Midbrain (tissue), 1 donor: ENCODE results near the gene SLC34A1.
"Not testable (repeated sequence)": the region's sequence is repeated elsewhere in the genome, so short reads cannot be mapped to it uniquely, and the experiment has no call there.

ENCODE experiments used
- DNase-seq: peaks from one replicate; lab custom pipeline; 2025; lab: John Stamatoyannopoulos, UW

SLC34A1 gene

GRCh38 chr5:177355162-177355867, 28.9 kb upstream of the SLC34A1 start:
- no peak for DNase-seq

GRCh38 chr5:177355868-177356168, 28.4 kb upstream of the SLC34A1 start:
- no peak for DNase-seq

GRCh38 chr5:177356746-177357145, 27.5 kb upstream of the SLC34A1 start:
- no peak for DNase-seq

DNA sequence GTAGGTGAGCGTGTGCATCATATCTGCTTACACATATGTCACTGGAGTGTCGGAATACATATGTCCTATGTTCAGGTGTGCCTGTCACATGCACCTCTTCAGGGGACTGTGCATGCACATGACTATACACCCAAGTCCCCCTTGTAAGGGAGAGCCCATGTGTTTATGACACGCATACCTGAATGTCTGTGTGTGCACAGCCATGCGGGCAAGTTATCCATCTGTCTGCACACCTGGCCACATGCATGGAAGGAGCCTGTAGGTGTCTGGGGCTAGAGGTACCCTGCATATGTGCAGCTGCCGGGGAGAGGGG, 27.1 kb upstream of the SLC34A1 start:
- no peak for DNase-seq

GRCh38 chr5:177357459-177358351, 26.5 kb upstream of the SLC34A1 start, which contains the start of gene RGS14:
RGS14 (plus strand) TSS chr5:177357924; CDS start chr5:177358025, 101 bp downstream.
- peak; percentile 6 for DNase-seq

DNA sequence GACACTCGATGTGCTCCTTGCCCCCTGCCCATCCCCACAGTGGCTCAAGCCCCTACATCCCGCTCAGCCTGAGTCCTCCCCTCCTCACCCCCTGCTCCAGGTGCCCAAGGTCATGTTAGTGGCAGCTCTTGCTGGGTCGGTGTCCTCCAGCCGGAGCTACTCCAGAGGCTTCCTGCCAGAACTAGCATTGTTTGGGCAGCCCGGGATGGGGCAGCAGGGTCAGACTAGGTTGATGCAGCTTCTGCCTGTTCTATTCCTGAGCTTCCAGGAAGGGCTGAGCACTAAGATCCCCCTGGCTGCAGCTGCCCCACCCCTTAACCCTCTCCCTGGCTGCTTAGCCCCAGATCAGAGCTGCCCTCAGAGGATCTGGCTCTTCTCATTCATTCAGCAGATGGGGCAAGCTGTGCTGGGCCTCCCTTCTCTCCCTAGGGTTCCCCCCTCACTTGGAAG, 25.8 kb upstream of the SLC34A1 start:
- DNase-seq: no peak

GRCh38 chr5:177359451-177359851, 24.8 kb upstream of the SLC34A1 start:
- DNase-seq: no peak

DNA sequence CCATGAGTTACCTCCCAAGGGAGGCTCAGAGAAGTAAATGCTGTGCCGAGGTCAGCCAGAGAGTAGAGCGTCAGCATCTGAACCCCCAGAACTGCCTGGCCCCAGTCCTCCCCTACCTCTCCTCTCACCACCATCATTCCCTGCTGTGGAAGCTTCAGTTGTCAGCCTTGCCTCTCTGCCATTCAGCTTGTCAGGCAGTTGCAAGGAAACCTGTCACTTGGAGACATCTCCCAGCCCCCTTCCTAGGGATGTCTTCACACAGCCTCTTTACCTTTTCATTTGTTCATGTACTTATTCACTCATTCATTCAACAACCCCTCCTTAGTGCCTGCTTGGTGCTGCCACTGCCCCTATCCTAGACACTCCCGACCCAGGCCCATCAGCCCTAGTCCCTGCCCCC, 24.4 kb upstream of the SLC34A1 start:
- DNase-seq: no peak

DNA sequence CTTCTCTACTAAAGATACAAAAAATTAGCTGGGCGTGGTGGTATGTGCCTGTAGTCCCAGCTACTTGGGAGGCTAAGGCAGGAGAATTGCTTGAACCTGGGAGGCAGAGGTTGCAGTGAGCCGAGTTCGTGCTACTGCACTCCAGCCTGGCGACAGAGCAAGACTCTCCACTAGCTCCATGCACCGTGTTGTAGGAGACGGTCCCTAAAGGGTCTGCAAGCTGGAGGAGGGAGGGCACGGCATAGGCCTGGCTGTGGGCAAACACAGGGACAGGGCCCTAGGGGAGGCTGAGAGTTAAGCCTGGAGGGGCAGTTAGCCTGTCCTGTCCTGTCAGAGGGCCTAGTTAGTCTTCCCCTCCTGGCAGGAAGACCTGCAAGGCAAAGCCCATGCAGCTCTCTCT, 23.5 kb upstream of the SLC34A1 start:
- not testable (repeated sequence) for DNase-seq

DNA sequence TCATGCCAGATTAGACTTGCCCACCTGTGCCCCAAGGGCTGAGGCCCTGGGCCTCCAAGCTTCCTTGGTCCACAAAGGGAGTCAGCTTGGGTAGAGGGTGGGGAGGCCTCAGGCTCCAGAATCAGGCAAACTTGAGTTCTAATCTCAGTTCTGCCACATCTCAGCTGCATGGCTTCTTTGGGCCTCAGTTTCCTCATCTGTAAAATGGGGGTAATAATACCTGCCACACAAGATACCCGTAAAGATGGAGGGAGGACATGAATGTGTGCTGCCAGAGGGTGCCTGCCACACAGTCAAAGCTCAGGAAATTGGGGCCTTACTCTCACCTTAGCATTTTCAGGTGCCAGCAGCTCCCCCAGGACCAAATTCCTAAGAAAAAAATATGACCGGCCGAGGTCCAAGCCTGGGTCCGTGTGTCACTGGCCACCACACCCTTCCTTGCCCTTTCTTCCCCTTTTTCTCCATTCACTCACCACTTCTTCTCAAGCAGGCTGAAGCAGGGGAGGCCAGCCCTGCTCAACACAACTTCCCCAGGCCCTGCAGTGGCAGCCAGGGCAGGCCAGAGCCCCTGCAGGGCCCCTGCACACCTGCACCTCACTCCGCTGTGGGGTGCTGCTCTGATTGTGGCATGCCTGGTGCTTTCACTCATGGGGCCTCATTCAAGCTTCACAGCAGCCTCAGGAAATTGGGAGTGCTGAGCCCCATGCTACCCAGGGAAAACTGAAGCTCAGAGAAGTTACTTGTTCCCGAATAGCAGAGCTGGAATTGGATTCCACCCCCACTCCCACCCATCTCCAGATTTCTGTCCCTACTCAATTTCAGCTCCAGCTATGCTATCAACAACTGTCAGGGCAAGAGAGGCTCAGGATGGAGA, 22.6 kb upstream of the SLC34A1 start:
- no peak for DNase-seq

DNA sequence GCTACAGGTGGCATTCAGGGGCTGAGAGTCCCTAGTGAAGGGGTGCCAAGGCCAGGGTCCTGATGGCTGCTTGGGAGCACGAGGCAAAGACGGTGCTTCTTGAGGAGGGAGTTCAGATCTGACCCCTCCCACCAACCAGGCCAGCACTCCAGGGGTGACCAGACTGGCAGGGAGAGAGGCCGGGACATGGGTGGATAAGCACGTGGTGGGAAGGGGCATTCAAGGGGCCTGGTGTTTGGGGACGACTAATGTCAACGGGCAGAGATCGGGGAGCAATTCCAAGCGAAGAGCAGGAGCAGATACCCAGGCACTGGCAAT, 22.0 kb upstream of the SLC34A1 start:
- DNase-seq: no peak

- no peak for DNase-seq
Measured at GRCh38 chr5:177362610-177363507, 21.4 kb upstream of the SLC34A1 start.

DNA sequence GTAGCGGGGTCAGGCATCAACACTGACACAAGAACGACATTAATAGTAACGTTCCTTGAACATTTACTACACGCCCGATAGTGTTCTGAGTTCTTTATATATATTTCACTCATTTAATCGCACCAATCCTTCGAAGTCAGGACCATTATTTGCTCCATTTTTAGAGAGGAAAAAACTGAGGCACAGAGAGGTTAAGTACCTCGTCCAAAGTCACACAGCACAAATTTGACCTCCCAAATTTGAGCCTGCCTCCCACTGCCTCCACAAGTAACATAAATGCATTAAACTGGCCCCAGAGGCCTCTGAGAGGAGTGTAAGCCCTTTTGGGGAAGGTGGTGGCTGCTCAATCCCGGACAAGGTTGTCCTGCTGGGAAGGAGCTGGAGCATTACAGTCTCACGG, 20.7 kb upstream of the SLC34A1 start:
- no peak for DNase-seq

- no peak for DNase-seq
Measured at GRCh38 chr5:177364159-177364962, 19.9 kb upstream of the SLC34A1 start.

DNA sequence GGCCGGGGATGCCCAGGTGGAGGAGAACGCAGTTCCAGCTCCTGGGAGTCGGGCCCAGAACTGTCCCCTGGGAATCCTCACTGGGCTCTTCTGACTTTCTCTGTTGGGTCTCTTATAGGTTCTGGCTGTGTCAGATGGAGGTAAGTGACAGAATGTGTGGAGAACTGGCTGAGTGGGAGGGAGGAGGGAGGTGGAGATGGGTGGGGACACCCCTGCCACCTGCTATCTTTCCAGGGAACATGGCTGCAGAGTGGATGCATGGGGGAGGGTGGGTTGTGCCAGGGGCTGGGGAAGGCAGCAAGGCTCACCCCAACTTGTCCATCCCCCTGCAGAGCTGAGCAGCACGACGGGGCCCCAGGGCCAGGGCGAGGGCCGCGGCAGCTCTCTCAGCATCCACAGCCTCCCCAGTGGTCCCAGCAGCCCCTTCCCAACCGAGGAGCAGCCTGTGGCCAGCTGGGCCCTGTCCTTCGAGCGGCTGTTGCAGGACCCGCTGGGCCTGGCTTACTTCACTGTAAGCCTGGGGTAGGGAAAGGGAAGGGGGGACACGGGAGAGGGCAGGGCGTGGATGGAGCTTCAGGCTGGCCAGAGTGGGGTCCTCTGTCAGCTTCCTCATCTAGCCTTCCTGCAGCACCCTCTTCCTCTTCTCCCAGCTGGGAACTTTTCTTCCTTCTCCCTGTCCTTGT, 18.2 kb upstream of the SLC34A1 start:
- no peak for DNase-seq

DNA sequence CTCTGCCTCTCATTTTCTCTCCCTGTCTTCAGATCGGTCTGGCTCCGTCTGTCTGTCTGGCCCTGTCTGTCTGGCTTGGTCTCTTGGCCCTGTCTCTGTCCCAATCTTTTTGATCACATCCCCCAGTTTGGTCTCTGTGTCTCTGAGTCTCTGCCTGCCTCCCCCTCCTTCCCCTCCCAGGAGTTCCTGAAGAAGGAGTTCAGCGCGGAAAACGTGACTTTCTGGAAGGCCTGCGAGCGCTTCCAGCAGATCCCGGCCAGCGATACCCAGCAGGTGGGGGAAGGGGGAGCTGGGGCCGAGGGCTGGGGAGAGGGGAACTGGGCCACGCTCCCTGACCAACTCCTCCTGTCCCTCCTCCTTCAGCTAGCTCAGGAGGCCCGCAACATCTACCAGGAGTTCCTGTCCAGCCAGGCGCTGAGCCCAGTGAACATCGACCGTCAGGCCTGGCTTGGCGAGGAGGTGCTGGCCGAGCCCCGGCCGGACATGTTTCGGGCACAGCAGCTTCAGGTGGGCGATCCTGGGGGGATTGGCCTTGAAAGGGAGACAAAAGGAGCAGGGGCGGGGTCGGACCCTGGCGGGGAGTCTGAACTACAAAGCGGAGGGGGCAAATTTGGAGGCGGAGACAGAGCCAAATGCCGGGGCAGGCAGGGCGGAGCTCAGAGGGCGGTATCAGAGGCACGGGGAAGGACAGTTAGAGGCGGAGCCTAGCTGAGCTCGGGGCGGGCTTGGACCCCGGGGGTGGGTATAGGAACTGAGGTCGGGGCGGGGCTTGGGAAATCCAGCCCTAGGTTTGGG, 17.5 kb upstream of the SLC34A1 start:
- no peak for DNase-seq

DNA sequence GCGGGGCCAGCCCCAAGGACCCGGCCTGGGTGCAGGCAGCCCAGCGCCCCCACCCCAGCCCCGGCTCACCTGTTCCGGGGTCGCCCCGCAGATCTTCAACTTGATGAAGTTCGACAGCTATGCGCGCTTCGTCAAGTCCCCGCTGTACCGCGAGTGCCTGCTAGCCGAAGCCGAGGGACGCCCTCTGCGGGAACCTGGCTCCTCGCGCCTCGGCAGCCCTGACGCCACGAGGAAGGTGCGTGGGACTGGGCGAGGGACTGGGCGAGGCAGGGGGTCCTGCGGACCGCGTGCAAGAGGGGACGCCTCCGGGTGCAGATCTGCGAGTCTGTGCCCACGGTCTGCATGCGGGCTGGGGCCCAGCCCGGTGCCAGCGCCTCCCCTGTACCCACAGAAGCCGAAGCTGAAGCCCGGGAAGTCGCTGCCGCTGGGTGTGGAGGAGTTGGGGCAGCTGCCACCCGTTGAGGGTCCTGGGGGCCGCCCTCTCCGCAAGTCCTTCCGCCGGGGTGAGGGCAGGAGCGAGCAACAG, 16.8 kb upstream of the SLC34A1 start:
- no peak for DNase-seq

- DNase-seq: no peak
Measured at GRCh38 chr5:177367981-177368868, 16.0 kb upstream of the SLC34A1 start.
